PFSK-1 (cell line): ENCODE measurements around the gene STARD3.

Source experiments
- POLR2AphosphoS5 ChIP-seq: IDR thresholded peaks from 2 replicates; pipeline ENCODE4 v1.6.1; 2012; ENCODE audit warnings: low read depth, mild to moderate bottlenecking, control low read depth, low read length, moderate library complexity
- TAF1 ChIP-seq: IDR thresholded peaks from 2 replicates; pipeline ENCODE4 v1.6.1; 2012; ENCODE audit warnings: low read length, control low read depth, borderline replicate concordance; ENCODE audit not compliant: insufficient read depth

- TF ChIP-seq TAF1 (no peak), POLR2AphosphoS5 (no peak)
Observed at GRCh38 chr17:39683295-39683939, 46.5 kb downstream of the STARD3 start.
